NCI-H2081 treated with DMSO at 0.1 percent for 48 hours (cell line): Measurements from ENCODE around the gene DSCAML1.

Experiments
- DNase-seq: peaks from one replicate; lab custom pipeline; 2025; lab: John Stamatoyannopoulos, UW

Gene DSCAML1

DNA sequence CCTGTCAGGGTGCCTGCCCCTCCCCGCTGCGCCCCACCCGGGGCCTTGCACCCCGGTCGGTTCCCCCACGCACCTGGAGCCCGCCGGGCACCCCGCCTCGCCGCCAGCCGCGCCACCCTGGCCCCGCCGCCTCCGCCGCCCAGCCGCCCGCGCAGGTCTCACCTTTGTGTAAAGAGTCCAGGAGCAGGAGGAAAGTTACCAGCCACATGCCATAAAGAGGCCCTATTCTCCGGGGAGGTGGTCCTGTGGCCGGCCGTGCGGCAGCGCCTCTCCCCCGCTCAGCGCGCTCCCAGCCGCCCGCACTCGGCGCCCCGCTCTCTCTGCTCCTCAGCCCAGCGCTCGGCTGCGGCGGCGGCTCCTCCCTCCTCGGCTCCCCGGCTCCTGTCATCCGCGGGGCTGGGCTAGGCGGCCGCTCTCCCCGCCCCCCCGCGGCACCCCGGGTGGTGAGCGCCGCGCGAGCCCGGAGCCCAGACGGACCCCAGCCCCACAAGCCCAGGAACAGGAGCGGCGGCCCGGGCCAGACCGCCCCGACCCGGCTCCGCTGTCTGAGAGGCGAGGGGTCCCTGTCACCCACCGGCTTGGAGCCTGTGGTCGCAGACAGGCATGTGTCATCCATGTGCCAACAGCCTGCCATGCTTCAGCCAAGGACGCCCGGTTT lies at the start of gene DSCAML1:
Gene DSCAML1 (minus strand): TSS at position 345 of the 658 bp plus-strand sequence. CDS start 137 bp downstream, at position 208.
- no peak for DNase-seq

- DNase-seq, result peak; percentile 31
These were observed 46.9 kb upstream of the DSCAML1 start for GRCh38 chr11:117843666-117844484.

DNA sequence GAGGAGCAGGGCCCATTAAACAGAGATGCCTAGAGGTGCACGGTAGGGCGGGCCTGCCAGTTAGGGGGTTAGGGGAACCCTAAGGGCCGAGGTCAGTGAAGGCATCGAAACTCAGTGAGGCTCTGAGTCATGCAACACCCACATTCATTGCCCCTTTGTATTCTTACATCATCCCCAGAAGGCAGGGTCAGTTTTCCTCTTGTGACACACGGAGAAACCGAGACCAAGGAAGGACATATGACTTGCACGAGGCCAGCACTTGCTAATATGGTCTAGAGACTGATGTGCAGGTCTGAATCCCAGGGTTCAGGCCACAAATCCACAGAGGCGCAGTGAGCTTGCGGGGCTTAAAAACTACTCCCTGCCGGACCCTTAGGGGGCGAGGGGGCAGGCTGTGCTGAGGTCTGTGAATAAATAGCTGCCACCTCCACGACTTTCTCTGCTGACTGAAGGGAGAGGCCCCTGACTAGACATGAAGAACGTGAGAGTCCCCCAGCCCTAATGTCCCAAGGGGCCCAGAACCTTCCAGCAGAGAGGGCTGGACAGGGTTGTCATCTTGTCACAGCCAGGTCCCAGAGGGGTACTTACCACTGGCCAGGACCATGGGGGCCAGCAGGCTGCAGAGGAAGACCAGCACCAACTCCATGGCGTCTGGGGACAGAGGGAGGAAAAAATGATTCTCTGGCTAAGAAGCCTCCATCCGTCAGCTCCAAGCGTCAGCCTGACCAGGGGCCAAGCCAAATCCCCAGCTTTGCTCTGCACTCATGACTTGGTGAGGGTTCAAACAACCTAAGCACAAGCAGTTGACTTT lies 45.3 kb upstream of the DSCAML1 start:
- DNase-seq, result no peak

GRCh38 chr11:117841551-117842031 lies 44.6 kb upstream of the DSCAML1 start:
- no peak for DNase-seq

DNA sequence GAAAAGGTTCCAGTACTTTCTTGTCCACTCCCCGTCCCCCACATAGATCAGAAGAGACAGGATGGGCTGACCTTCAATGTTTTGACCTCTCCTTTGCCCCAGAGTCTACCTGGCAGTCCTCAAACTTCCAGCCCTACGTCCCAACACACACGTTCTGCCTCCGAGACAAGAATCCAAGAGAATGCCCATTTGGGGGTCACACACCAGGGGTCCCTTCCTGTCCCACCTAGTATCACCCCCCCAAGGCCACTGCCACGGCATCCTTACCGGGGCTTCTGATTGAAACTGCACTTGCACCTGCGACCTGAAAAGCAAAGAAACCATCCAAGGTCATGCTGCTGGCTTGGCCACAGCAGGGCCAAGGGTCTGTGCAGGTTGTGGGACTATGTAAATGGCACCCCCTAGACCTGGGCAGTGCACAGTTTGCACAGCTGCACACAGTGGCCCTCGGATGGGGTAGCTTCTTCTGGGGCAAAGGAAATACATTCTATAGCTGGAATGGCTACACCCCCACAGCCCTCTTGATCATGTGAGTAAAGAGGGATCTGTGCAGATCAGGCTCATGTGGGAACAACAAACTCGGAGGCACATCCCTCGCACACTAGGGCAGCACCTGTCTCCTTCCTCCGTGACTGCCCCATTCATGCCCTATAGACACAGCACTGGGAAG lies 44.0 kb upstream of the DSCAML1 start:
- DNase-seq, result no peak

- DNase-seq, result no peak
These were observed 43.2 kb upstream of the DSCAML1 start for GRCh38 chr11:117839936-117840813.

DNA sequence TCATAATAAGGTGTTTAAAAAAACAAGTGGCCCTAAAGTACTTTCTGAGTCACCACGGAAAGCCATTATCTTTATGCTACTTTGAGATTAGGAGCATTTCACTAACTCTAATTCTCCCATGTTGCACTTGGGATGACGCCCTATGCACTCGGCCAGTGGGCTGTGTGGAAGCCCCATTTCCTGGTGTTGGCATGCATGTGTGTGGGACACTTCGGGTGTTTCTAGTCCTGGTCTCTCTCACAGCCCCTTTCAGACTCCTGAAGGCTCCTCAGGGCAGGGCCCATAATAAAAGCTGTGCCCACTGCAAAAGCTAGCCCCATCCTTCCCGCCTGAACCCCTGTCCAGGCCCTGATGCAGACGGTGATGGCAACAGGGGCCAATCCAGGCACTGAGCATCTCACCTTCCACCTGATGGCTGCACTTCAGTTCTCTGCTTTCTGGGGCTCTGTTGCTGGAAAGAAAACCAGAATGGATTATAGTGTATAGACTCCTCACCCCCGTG lies 42.4 kb upstream of the DSCAML1 start:
- DNase-seq, result no peak

DNA sequence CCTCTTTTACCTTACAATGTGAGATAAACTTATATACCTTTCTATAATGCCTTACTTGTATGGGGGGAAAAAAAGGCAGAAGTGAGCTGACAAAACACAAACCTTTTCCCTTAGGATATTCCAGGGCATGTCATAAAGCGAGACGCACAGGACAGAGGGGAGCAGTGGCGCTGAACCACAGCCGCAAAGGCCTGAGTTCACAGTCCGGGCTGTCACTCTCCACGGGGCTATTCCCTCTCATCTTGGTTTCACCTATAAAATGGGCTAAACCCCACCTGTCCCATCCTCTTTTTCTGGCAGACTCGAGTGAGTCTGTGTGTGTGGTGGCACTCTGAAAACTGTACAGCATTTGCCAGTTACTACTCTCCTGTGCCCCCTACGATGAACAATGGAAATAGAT lies 41.9 kb upstream of the DSCAML1 start:
- DNase-seq, result no peak

GRCh38 chr11:117837791-117838190 lies 40.8 kb upstream of the DSCAML1 start:
- DNase-seq, result no peak

GRCh38 chr11:117837070-117837776 lies 40.2 kb upstream of the DSCAML1 start:
- DNase-seq, result no peak

DNA sequence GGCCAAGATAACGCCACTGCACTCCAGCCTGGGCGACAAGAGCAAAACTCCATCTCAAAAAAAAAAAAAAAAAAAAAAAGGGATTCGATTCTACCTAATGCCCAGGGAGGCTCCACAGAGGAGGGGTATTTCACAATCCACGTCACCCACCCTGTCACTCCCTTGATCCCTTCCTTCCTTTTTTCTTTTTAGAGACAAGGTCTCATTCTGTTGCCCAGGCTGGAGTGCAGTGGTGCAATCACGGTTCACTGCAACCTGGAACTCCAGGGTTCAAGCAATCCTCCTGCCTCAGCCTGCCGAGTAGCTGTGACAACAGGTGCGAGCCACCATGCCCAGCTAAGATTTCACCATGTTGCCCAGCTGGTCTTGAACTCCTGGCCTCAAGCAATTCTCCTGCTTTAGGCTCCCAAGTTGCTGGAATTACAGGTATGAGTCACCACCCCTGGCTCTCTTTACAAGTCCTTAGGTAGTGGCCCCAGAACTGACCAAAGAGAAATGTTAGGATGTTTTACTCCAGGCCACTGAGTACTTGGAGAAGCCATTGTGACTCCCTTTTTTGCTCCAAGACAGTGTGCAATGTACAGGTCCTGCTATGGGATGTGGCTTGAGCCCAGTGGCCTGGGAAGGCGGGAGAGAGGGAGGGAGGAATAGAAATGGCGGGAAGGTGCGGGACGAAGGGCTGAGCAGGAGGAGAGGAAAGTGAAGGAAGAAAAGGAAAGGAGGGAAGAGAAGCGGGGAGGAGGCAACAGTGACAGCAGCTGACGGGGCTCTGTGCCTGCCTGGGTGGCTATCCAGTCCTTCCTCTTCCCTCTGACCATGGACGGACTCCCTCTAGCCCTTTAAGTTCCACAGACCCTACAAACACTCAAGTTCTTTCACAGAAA lies 39.3 kb upstream of the DSCAML1 start:
- DNase-seq, result no peak

- no peak for DNase-seq
These were observed 38.6 kb upstream of the DSCAML1 start for GRCh38 chr11:117835576-117835975.

DNA sequence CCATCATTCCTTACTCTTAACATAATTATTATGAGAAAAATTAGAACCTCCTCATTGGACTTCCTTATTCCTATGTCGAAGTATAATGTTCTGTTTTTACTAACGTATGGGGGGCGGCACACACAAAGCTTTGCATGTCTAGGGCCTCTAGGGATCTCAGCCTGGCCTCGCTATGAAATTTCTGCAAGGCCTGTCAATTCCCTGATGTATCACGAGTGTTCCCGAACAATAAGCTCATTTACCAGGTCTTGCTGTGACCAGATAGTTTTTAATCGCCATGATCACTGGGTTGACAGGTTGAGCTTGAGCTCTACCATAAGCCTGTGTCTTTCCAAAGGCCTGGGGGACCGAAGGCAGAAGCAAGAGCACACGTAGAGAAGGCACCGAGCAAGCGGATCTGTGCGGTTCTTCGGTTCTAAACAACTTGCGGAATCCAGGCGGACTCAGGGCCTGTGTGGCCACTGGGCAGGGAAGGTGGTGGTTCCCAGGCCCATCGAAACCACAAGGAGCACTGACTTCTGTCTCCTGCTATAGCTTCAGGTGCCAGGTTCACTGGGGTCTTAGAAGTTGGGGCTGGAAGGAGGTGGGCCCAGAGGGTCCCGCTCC lies 37.9 kb upstream of the DSCAML1 start:
- DNase-seq, result no peak

DNA sequence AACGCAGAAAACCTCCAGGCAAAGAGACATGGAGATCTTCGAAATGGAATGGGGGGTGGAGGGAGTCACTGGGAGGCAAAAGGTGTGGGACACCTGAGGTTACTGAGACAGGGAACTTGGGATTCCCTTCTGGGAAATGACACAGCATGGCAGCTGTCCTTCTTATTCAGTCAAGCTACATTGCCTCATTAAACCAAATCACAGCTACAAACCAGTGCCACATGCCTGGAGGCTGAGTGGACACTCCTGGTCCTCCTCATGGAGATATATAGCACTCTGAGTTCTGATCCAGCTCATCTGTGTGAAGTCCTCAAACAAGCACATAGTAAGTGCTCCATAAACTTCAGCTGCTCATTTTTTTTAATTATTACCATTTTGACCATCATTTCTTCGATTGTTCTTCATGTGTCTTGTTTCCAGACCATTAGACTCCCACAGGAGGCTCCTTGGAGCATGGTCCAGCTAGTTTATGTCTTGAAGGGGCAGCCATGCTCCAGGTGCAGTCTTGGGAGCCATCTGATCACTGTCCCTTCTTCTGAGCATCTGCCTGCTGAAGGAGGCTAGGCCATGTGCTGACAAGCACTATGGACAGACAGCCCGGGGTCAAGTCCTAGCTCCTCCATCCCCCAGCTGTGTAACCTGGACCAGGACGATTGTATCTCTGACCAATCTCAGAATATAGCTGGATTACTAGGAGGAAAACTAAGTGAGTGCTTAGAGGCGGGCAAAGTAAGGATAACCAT lies 37.2 kb upstream of the DSCAML1 start:
- no peak for DNase-seq

DNA sequence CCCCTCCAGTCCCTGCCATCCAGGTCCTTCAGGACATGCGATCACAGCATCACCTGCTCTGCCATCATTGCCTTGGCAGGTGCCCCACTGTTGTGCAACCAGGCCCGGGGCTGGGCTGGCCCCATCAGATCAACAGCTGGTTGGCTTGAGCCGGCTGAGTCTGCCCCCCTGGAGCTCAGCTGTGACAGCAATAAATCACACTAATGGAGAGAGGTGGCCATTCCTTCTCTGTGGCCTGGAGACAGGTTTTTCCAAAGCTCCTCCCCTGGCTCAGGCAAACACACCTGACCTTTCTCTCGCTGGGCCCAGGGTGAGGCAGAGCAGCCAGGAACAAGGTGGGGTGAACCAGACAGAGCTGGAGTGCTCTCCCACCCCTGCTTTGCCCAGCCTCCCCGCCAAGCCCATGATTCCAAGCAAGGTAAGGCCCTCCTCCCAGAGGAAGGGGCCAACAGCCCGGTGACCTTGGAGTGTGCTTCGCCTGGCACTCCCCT lies 36.4 kb upstream of the DSCAML1 start:
- peak; percentile 80 for DNase-seq

- no peak for DNase-seq
These were observed 35.5 kb upstream of the DSCAML1 start for GRCh38 chr11:117832511-117832910.

GRCh38 chr11:117831661-117832415 lies 34.8 kb upstream of the DSCAML1 start:
- no peak for DNase-seq
